ENCODE results near the gene DZIP1L.

- TF ChIP-seq CTCF (IDR thresholded peaks at IDR 0.05) = no peak
- no peak for TF ChIP-seq POLR2A (IDR thresholded peaks at IDR 0.05)
- TF ChIP-seq POLR2AphosphoS5 (IDR thresholded peaks at IDR 0.05; ENCODE audit: insufficient read depth in 1 of 2, low read depth in 1 of 2) = no peak
Measured at GRCh38 chr3:138016065-138016464, 99.3 kb downstream of the DZIP1L start.
